Smooth muscle cell (in vitro differentiated cells): ENCODE measurements around the gene ZNF93. TPM values are rescaled to one million over a fixed set of nuclear protein-coding genes. Genes with fewer than 3 reads are reported as not detected.
A peak's percentile ranks its signal among the peaks of the same experiment; 100 is the strongest.
"Not testable (repeated sequence)": the region's sequence is repeated elsewhere in the genome, so short reads cannot be mapped to it uniquely, and the experiment has no call there.

Source experiments
- DNase-seq: peaks from one replicate; lab custom pipeline; 2025; ENCODE audit not compliant: unreplicated experiment; lab: John Stamatoyannopoulos, UW
- H2AFZ ChIP-seq: fragments of 200-600 bp; sonication (generic); 2 replicates; pipeline ENCODE4 v1.6.0; 2016; ENCODE audit warnings: antibody characterized with exemption, low read depth, mild to moderate bottlenecking
- H3F3A ChIP-seq: fragments of 200-600 bp; sonication (generic); 2 replicates; pipeline ENCODE4 v1.6.0; 2017; ENCODE audit warnings: antibody characterized with exemption, low read depth
- H3K27ac ChIP-seq: fragments of 200-600 bp; sonication (generic); 2 replicates; pipeline ENCODE4 v1.5.1; 2016; ENCODE audit warnings: low read depth, mild to moderate bottlenecking
- H3K27me3 ChIP-seq: fragments of 200-600 bp; sonication (generic); 2 replicates; pipeline ENCODE4 v1.6.1; 2016; ENCODE audit warnings: low read depth, mild to moderate bottlenecking
- H3K36me3 ChIP-seq: fragments of 200-600 bp; sonication (generic); 2 replicates; pipeline ENCODE4 v1.5.1; 2016; ENCODE audit warnings: low read depth
- H3K4me1 ChIP-seq: fragments of 200-600 bp; sonication (generic); 2 replicates; pipeline ENCODE4 v1.5.1; 2016; ENCODE audit warnings: low read depth
- H3K4me2 ChIP-seq: fragments of 200-600 bp; sonication (generic); 2 replicates; pipeline ENCODE4 v1.6.0; 2016; ENCODE audit warnings: mild to moderate bottlenecking
- H3K4me3 ChIP-seq: fragments of 200-600 bp; sonication (generic); 2 replicates; pipeline ENCODE4 v1.5.1; 2016; ENCODE audit warnings: mild to moderate bottlenecking
- H3K79me2 ChIP-seq: fragments of 200-600 bp; sonication (generic); 2 replicates; pipeline ENCODE4 v1.6.0; 2016; ENCODE audit warnings: low read depth, mild to moderate bottlenecking
- H3K9ac ChIP-seq: fragments of 200-600 bp; sonication (generic); 2 replicates; pipeline ENCODE4 v1.6.0; 2016; ENCODE audit warnings: low read depth
- H3K9me3 ChIP-seq: fragments of 200-600 bp; sonication (generic); replicated peaks from 2 replicates; pipeline ENCODE4 v1.5.1; 2016; ENCODE audit warnings: low read depth
- H4K20me1 ChIP-seq: fragments of 200-600 bp; sonication (generic); 2 replicates; pipeline ENCODE4 v1.6.0; 2016; ENCODE audit warnings: low read depth
- WGBS: methylation state at CpG from one replicate; pipeline ENCODE4 v1.1.7; 2016; ENCODE audit warnings: low lambda C conversion rate; 5-methylcytosine and 5-hydroxymethylcytosine counted together
- polyA plus RNA-seq: library from polyadenylated mRNA; unstranded; fragments of >200 nt; fragmentation: Nextera tagmentation; extraction: Ambion mirVana; gene quantifications from 2 replicates; pipeline ENCODE4 v1.2.1, GENCODE V29; 2016
- total RNA-seq: library from RNA; depleted of rRNA; stranded (reverse); fragments of >200 nt; gene quantifications from 2 replicates; pipeline ENCODE4 v1.2.3, GENCODE V29; 2014
- TF ChIP-seq, protein P1 (sequence below): fragments of 200-600 bp; sonication (generic); IDR thresholded peaks from 2 replicates; pipeline ENCODE4 v1.5.1; 2017; ENCODE audit warnings: borderline replicate concordance, mild to moderate bottlenecking, antibody characterized with exemption; ENCODE audit not compliant: insufficient read depth, poor library complexity, severe bottlenecking

Gene ZNF93
- total and polyA plus RNA-seq, 2 experiments from 2014 or later: 18.3 to 36.7 TPM

GRCh38 chr19:19865750-19866610 is 34.8 kb upstream of the ZNF93 start, which contains the start of gene ZNF253:
Gene ZNF253 (plus strand): TSS chr19:19865882. CDS start chr19:19865997, 115 bp downstream.
- Histone ChIP-seq H3K79me2 (peaks cover 47% of the 10 kb centered on the region), H3K36me3 (no peaks in the 10 kb centered on the region), H3K27me3 (no peaks in the 10 kb centered on the region), H3K4me2 (peak within 1 kb of the TSS; percentile 87), H2AFZ (peak within 1 kb of the TSS; percentile 81), H3K4me1 (peaks cover 14% of the 10 kb centered on the region), H3K9me3 (no peaks in the 10 kb centered on the region), H4K20me1 (peaks cover 38% of the 10 kb centered on the region), H3K9ac (peak within 1 kb of the TSS; percentile 81), H3K4me3 (peak within 1 kb of the TSS; percentile 80), H3F3A (no peaks in the 10 kb centered on the region), H3K27ac (peak within 1 kb of the TSS; percentile 74)
- WGBS: under 1% methylated on average over 43 of the region's 43 CpGs
- TF ChIP-seq, protein P1, sequence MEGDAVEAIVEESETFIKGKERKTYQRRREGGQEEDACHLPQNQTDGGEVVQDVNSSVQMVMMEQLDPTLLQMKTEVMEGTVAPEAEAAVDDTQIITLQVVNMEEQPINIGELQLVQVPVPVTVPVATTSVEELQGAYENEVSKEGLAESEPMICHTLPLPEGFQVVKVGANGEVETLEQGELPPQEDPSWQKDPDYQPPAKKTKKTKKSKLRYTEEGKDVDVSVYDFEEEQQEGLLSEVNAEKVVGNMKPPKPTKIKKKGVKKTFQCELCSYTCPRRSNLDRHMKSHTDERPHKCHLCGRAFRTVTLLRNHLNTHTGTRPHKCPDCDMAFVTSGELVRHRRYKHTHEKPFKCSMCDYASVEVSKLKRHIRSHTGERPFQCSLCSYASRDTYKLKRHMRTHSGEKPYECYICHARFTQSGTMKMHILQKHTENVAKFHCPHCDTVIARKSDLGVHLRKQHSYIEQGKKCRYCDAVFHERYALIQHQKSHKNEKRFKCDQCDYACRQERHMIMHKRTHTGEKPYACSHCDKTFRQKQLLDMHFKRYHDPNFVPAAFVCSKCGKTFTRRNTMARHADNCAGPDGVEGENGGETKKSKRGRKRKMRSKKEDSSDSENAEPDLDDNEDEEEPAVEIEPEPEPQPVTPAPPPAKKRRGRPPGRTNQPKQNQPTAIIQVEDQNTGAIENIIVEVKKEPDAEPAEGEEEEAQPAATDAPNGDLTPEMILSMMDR: no peak
- DNase-seq: peak; percentile 74

DNA sequence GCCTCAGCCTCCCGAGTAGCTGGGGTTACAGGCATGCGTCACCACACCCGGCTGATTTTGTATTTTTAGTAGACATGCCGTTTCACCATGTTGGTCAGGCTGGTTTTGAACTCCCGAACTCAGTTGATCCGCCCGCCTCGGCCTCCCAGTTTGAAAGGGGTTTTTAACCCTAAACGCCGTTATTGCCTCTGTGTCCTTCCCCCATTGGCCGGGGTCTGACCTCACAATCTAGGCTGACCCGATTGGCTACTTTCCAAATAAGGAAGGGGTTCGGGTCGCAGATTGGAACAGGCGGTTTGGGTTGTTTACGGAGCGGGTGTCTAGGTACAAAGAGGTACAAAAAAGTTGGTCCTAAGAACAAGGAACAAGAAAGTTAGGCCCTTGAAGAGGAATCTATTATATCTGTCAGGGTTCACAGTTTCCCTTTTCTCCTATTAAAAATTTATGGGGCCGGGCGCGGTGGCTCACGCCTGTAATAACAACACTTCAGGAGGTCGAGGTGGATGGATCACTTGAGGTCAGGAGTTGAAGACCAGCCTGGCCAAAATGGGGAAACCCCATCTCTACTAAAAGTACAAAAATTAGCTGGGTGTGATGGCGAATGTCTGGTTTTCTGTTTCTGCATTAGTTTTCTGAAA is 34.0 kb upstream of the ZNF93 start:
- Histone ChIP-seq H3K4me3 (peak overlapping the region; percentile 80), H3F3A (no peaks in the 10 kb centered on the region), H3K79me2 (peaks cover 55% of the 10 kb centered on the region), H3K27me3 (no peaks in the 10 kb centered on the region), H3K36me3 (no peaks in the 10 kb centered on the region), H3K27ac (peak overlapping the region; percentile 74), H3K9me3 (no peaks in the 10 kb centered on the region), H3K4me1 (peaks cover 14% of the 10 kb centered on the region), H3K9ac (peak overlapping the region; percentile 81), H4K20me1 (peaks cover 46% of the 10 kb centered on the region), H2AFZ (peak overlapping the region; percentile 81), H3K4me2 (peak overlapping the region; percentile 87)
- 1% methylated on average over 23 of the region's 23 CpGs for WGBS
- no peak for DNase-seq
- TF ChIP-seq, protein P1: no peak

GRCh38 chr19:19870086-19870485 is 30.7 kb upstream of the ZNF93 start:
- H2AFZ ChIP-seq, H3K4me3 ChIP-seq, H3K9ac ChIP-seq, H3K36me3 ChIP-seq, H3K27me3 ChIP-seq, H3F3A ChIP-seq, H3K4me2 ChIP-seq, H3K9me3 ChIP-seq, H3K27ac ChIP-seq, DNase-seq: not testable (repeated sequence)
- Histone ChIP-seq H4K20me1 (peaks cover 66% of the 10 kb centered on the region), H3K4me1 (peaks cover 14% of the 10 kb centered on the region), H3K79me2 (peaks cover 86% of the 10 kb centered on the region)
- 93% methylated on average over 5 of the region's 5 CpGs for WGBS

DNA sequence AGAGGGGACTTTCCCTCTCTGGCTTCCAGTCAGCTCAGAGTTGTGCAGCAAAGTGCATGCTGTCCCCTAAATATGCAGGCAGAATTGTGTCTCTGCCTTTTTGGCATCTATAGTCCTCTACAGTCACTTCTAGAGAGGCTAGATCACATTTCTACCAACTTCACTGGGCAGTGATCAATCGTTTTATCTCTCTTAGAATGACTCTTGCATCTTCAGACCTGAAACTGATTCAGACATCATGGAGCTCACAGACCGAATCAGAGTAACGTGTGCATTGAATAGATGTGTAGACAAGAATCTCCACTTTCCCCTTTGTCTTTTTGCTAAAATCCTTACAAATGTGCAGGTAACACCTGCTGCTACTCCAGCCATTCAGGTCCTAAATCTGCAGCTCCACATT is 28.8 kb upstream of the ZNF93 start:
- peaks cover 3% of the 10 kb centered on the region for H3K9me3 ChIP-seq
- peaks cover 9% of the 10 kb centered on the region for H3K36me3 ChIP-seq
- peaks cover 3% of the 10 kb centered on the region for H3F3A ChIP-seq
- DNase-seq: no peak
- peaks cover 66% of the 10 kb centered on the region for H4K20me1 ChIP-seq
- H3K4me1 ChIP-seq: peaks cover 14% of the 10 kb centered on the region
- no peak overlapping the region for H3K27ac ChIP-seq
- no peak overlapping the region for H3K4me3 ChIP-seq
- TF ChIP-seq, protein P1: no peak
- no peak overlapping the region for H3K4me2 ChIP-seq
- no peak overlapping the region for H2AFZ ChIP-seq
- no peaks in the 10 kb centered on the region for H3K27me3 ChIP-seq
- 95% methylated on average over 3 of the region's 3 CpGs for WGBS
- no peak overlapping the region for H3K9ac ChIP-seq
- H3K79me2 ChIP-seq: peaks cover 96% of the 10 kb centered on the region
